NCI-H1436 (cell line): ENCODE measurements around the gene SDHAF1.
"Not testable (repeated sequence)": the region's sequence is repeated elsewhere in the genome, so short reads cannot be mapped to it uniquely, and the experiment has no call there.

Experiments
- DNase-seq: peaks from one replicate; lab custom pipeline; 2025; lab: John Stamatoyannopoulos, UW

Gene SDHAF1

GRCh38 chr19:36019061-36019670 lies 24.2 kb downstream of the SDHAF1 start:
- no peak for DNase-seq

- no peak for DNase-seq
Observed at GRCh38 chr19:36023432-36023831, 28.4 kb downstream of the SDHAF1 start.

- no peak for DNase-seq
Observed at GRCh38 chr19:36025541-36025940, 30.6 kb downstream of the SDHAF1 start.

GRCh38 chr19:36026091-36026876 lies 31.3 kb downstream of the SDHAF1 start:
- no peak for DNase-seq

- DNase-seq = no peak
Observed at GRCh38 chr19:36027696-36028095, 32.7 kb downstream of the SDHAF1 start.

- DNase-seq = no peak
Observed at GRCh38 chr19:36028313-36029041, 33.5 kb downstream of the SDHAF1 start.

- DNase-seq = no peak
Observed at GRCh38 chr19:36030264-36031148, 35.5 kb downstream of the SDHAF1 start.

GRCh38 chr19:36031308-36031707 lies 36.3 kb downstream of the SDHAF1 start:
- DNase-seq = no peak

- DNase-seq = peak; percentile 81
Observed at GRCh38 chr19:36032251-36033104, 37.5 kb downstream of the SDHAF1 start, which contains the start of gene CLIP3. Gene CLIP3, minus strand, starts transcription at chr19:36032873. Its CDS starts 516 bp downstream, at chr19:36032357.

GRCh38 chr19:36040495-36040894 lies 45.5 kb downstream of the SDHAF1 start:
- no peak for DNase-seq

- DNase-seq = not testable (repeated sequence)
Observed at GRCh38 chr19:36041092-36041491, 46.1 kb downstream of the SDHAF1 start.

- no peak for DNase-seq
Observed at GRCh38 chr19:36041831-36042230, 46.8 kb downstream of the SDHAF1 start.

- no peak for DNase-seq
Observed at GRCh38 chr19:36043952-36044351, 49.0 kb downstream of the SDHAF1 start.
